ENCODE data around the gene HYKK.
"Not testable (repeated sequence)": the region's sequence is repeated elsewhere in the genome, so short reads cannot be mapped to it uniquely, and the experiment has no call there.

HYKK gene

GRCh38 chr15:78540871-78541743 lies 33.7 kb downstream of the HYKK start:
- DNase-seq: no peak

- no peak for DNase-seq
These were observed 34.3 kb downstream of the HYKK start for GRCh38 chr15:78541744-78542034.

- no peak for DNase-seq
These were observed 35.3 kb downstream of the HYKK start for GRCh38 chr15:78542647-78543046.

- DNase-seq: no peak
These were observed 42.8 kb downstream of the HYKK start for GRCh38 chr15:78550194-78550593.

DNA sequence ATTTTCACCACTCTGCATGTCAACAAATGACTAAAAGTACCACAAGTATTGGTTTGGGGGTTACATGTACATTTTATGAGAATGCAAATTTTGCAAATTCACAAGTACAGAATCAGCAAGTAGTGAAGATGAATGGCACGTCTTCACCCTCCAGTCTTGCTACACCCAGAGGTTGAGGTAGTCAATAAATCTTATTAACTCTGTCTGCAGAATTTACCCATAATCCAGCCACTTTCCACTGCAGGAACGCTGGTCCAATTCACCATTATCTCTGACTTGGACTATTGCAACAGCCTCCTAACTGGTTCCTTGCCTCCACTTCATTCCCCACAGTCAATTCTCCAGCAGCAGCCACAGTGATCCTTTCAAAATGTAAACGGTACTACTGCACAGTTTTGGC lies 43.4 kb downstream of the HYKK start:
- DNase-seq: no peak

- DNase-seq: no peak
These were observed 44.5 kb downstream of the HYKK start for GRCh38 chr15:78551902-78552301.

- DNase-seq: no peak
These were observed 45.2 kb downstream of the HYKK start for GRCh38 chr15:78552597-78552996.

- DNase-seq: not testable (repeated sequence)
These were observed 52.8 kb downstream of the HYKK start for GRCh38 chr15:78560201-78560600.

DNA sequence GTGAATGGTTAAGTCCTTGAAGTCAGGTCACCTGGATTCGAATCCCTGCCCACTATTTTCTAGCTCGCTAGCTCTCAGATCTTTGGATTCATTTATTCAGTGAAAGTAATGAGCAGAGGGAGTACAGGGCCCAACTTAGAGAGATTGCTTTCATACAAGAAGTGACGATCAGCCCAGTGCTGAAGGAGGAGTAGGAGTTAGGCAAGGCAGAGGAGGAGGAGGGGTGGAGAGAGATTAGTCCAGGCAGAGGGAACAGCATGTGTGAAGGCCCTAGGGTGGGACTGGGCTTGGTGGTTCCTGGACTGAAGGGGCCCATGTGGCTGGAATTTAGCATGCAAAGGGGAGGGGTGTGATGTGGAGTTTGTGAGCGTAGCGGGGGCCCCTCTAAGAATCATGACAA lies 54.1 kb downstream of the HYKK start:
- DNase-seq: no peak

GRCh38 chr15:78563092-78563491 lies 55.7 kb downstream of the HYKK start:
- no peak for DNase-seq

DNA sequence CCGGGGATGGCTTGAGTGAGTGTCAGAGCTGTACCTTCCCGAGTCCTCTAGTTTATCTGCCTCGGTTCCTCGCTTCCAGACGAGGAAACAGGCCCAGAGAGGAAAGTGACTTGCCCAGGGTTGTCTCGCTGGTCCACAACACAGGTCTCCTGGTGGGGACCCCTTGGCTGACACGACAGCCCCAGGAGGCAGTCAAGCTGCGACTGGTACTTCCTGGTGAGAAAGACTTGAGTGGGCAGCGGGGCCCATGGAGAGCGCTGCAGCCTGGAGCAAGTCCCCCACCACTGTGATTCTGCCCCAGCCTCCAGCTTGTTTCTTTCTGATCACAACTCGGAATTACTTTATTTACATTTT lies 57.3 kb downstream of the HYKK start:
- no peak for DNase-seq

DNA sequence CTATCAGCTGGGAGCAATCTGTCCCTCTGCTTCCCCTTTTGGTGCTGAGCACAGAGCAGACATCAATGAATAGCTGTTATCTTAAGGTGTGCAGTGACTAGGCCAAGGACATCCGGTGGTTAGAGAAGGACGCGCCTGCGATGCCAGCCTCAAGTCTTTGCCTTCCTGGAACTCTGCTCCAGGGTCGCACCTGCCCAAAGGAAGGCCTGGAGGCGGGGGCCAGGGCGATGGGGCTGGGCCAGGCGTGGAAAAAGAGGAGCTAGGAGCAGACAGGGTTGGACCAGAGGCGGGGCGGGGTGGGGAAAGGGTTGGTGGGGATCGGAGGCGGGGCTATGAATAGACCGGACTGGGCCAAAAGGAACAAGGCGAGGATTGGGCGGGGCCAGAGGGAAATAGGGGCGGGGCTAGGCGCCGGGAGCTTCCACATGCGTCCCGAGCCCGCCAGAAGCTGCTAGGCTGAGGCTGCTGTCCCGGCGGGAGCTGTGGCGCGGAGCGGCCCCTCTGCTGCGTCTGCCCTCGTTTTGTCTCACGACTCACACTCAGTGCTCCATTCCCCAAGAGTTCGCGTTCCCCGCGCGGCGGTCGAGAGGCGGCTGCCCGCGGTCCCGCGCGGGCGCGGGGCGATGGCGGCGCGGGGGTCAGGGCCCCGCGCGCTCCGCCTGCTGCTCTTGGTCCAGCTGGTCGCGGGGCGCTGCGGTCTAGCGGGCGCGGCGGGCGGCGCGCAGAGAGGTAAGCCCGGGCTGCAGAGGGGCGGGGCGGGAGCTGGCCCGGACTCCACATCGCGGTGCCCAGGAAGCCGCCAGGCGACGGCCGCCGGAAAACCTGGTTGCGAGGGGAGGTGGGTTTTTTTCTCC lies 57.9 kb downstream of the HYKK start, which contains the start of gene CHRNA5:
Gene CHRNA5 (plus strand): TSS at position 424 of the 854 bp plus-strand sequence. CDS start 200 bp downstream, at position 624.
- DNase-seq: peak; percentile 80

GRCh38 chr15:78565951-78566774 lies 58.8 kb downstream of the HYKK start:
- DNase-seq: peak; percentile 19

DNA sequence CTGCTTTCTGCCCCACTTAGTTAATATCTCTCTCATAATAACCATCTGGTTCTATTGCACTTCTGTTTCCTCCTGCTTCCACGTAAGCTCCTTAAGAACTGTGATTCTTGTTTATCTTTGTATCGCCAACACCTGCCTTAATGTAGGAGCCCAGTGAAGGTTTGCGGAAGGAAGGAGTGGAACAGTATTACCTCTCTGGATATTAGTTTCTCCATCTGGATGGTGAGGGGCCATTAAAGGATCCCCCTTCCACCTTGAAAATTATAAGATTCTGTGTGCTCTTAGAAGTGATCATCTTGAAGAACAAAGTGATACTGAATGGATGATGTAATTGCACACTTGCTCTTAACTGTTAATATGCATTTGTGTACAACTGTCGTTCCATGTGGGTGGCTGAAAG lies 60.2 kb downstream of the HYKK start:
- DNase-seq: no peak

GRCh38 chr15:78570710-78571109 lies 63.3 kb downstream of the HYKK start:
- no peak for DNase-seq

- no peak for DNase-seq
These were observed 64.0 kb downstream of the HYKK start for GRCh38 chr15:78571382-78571781.

- no peak for DNase-seq
These were observed 66.0 kb downstream of the HYKK start for GRCh38 chr15:78573416-78573815.

DNA sequence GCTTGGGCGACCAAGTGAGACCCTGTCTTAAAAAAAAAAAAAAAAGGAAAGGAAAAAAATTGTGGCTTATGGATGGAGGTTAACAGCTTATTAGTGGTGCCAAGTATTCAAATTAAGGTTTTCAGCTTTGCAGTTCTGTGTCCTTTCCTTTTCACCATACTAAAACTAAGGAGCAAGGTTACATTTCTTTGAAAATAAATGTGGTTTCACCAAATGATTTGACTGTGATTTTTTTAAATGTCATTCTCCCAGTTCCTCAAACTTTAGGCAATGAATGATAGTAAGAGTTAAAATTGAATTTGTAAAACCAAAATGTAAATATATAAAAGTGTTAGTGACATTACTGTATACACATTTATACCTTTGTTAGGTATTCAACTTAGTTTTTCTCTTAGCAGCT lies 67.6 kb downstream of the HYKK start:
- no peak for DNase-seq

All from NCI-H1694 treated with DMSO at 0.1 percent for 48 hours (cell line).